Esophagus muscularis mucosa (tissue), 4 donors: ENCODE results near the gene ARHGAP24. TPM values are rescaled to one million over a fixed set of nuclear protein-coding genes. Genes with fewer than 3 reads are reported as not detected.

Experiments used
- DNase-seq: peaks from one replicate; pipeline ENCODE4 v3.0.0-alpha.2; 2017; ENCODE audit errors: extremely low spot score
- H3K27ac ChIP-seq, 4 donors: fragments of 200-600 bp; sonication (generic); replicated peaks in 1 of 4; 1 replicate in 3 of 4; 2 replicates in 1 of 4; pipeline ENCODE4 v1.5.1; 2016 to 2019; ENCODE audit warnings: mild to moderate bottlenecking in 1 of 4
- H3K27me3 ChIP-seq, 4 donors: fragments of 200-600 bp; sonication (generic); one replicate each; pipeline versions ENCODE4 v1.5.1 to v1.6.0; 2016 to 2019
- H3K36me3 ChIP-seq, 4 donors: fragments of 200-600 bp; sonication (generic); one replicate each; pipeline ENCODE4 v1.5.1; 2016 to 2019
- H3K4me1 ChIP-seq, 4 donors: fragments of 200-600 bp; sonication (generic); one replicate each; pipeline ENCODE4 v1.5.1; 2016 to 2019
- H3K4me3 ChIP-seq, 4 donors: fragments of 200-600 bp; sonication (generic); 1 replicate in 2 of 4; 2 replicates in 2 of 4; pipeline ENCODE4 v1.5.1; 2016 to 2019; ENCODE audit warnings: mild to moderate bottlenecking in 4 of 4, moderate library complexity in 1 of 4
- H3K9me3 ChIP-seq, 4 donors: fragments of 200-600 bp; sonication (generic); 1 replicate in 3 of 4; 2 replicates in 1 of 4; pipeline ENCODE4 v1.5.1; 2016 to 2019
- EP300 ChIP-seq: sonication (generic); formaldehyde crosslinking; IDR thresholded peaks from one replicate; pipeline ENCODE4 v1.6.1; 2017; ENCODE audit warnings: antibody characterized with exemption
- POLR2A ChIP-seq: fragments of 450-650 bp; IDR thresholded peaks from one replicate; pipeline ENCODE4 v1.6.1; 2017; ENCODE audit warnings: antibody characterized with exemption, moderate library complexity, mild to moderate bottlenecking, low read depth
- POLR2AphosphoS5 ChIP-seq, 2 donors: sonication (generic); formaldehyde crosslinking; IDR thresholded peaks; one replicate each; pipeline ENCODE4 v1.6.1; 2017; ENCODE audit warnings: antibody characterized with exemption in 2 of 2
- WGBS: methylation state at CpG from one replicate; pipeline ENCODE4 v1.1.5; 2018; 5-methylcytosine and 5-hydroxymethylcytosine counted together
- intact Hi-C: fragments of 100-400 bp; cut with DNase I; formaldehyde crosslinking; loops from one replicate; pipeline ENCODE4 v1.15.1; 2023
- total RNA-seq, 4 donors: library from RNA; depleted of rRNA; stranded (reverse); fragments of >200 nt; gene quantifications; one replicate each; pipeline versions ENCODE4 v1.1.0 to v1.2.1, GENCODE V29; 2016
- TF ChIP-seq, protein P1 (sequence below), 3 experiments: fragments of 200-600 bp in 2 of 3; fragments of 450-650 bp in 1 of 3; sonication (generic) in 2 of 3; IDR thresholded peaks; one replicate each; pipeline ENCODE4 v1.5.1; 2017 to 2019; ENCODE audit warnings: antibody characterized with exemption in 3 of 3, mild to moderate bottlenecking in 2 of 3, moderate library complexity in 1 of 3

Gene ARHGAP24
- total RNA-seq, 4 donors from 2014 or later: 17.6 to 30.2 (median 23.6) TPM

- intact Hi-C loops: no loop called here
- Histone ChIP-seq H3K4me1 (no peaks in the 10 kb centered on the region), H3K27me3 (no peaks in the 10 kb centered on the region), H3K4me3 (no peak overlapping the region), H3K36me3 (peaks cover 13 to 24% (median 15%) of the 10 kb centered on the region in 4 donors), H3K9me3 (no peaks in the 10 kb centered on the region), H3K27ac (no peak overlapping the region)
- no peak for DNase-seq
- TF ChIP-seq POLR2A (no peak), POLR2AphosphoS5 (IDR thresholded peaks at IDR 0.05) (no peak), EP300 (no peak)
- TF ChIP-seq, protein P1, sequence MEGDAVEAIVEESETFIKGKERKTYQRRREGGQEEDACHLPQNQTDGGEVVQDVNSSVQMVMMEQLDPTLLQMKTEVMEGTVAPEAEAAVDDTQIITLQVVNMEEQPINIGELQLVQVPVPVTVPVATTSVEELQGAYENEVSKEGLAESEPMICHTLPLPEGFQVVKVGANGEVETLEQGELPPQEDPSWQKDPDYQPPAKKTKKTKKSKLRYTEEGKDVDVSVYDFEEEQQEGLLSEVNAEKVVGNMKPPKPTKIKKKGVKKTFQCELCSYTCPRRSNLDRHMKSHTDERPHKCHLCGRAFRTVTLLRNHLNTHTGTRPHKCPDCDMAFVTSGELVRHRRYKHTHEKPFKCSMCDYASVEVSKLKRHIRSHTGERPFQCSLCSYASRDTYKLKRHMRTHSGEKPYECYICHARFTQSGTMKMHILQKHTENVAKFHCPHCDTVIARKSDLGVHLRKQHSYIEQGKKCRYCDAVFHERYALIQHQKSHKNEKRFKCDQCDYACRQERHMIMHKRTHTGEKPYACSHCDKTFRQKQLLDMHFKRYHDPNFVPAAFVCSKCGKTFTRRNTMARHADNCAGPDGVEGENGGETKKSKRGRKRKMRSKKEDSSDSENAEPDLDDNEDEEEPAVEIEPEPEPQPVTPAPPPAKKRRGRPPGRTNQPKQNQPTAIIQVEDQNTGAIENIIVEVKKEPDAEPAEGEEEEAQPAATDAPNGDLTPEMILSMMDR (IDR thresholded peaks at IDR 0.05): no peak
Observed at GRCh38 chr4:85994576-85994975, 519.6 kb downstream of the ARHGAP24 start.

DNA sequence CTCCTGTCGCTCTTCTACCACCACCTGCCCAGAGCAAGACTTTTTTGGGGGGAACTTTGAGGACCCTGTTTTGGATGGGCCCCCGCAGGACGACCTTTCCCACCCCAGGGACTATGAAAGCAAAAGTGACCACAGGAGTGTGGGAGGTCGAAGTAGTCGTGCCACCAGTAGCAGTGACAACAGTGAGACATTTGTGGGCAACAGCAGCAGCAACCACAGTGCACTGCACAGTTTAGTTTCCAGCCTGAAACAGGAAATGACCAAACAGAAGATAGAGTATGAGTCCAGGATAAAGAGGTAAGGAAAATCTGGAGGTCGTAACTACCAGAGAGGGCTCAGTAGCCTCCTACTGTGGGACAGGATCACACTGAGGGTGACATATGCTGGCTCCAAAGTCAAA, 520.4 kb downstream of the ARHGAP24 start:
- intact Hi-C loops: no loop called here
- DNase-seq: no peak
- Histone ChIP-seq H3K4me3 (no peak overlapping the region), H3K27me3 (no peaks in the 10 kb centered on the region), H3K9me3 (no peaks in the 10 kb centered on the region), H3K36me3 (peaks cover 13 to 25% (median 15%) of the 10 kb centered on the region in 4 donors), H3K4me1 (no peaks in the 10 kb centered on the region), H3K27ac (no peak overlapping the region)
- TF ChIP-seq, protein P1 (IDR thresholded peaks at IDR 0.05): no peak
- TF ChIP-seq POLR2A: no peak
- no peak for TF ChIP-seq EP300
- no peak for TF ChIP-seq POLR2AphosphoS5 (IDR thresholded peaks at IDR 0.05)
- 85% methylated on average over 6 of the region's 6 CpGs for WGBS

GRCh38 chr4:86001591-86001990, 526.6 kb downstream of the ARHGAP24 start:
- no peaks in the 10 kb centered on the region for H3K9me3 ChIP-seq
- TF ChIP-seq, protein P1 (IDR thresholded peaks at IDR 0.05): no peak
- no peak for TF ChIP-seq POLR2A
- no peak for TF ChIP-seq POLR2AphosphoS5 (IDR thresholded peaks at IDR 0.05)
- no peak for TF ChIP-seq EP300
- H3K27me3 ChIP-seq: no peaks in the 10 kb centered on the region
- H3K36me3 ChIP-seq: peaks cover 0 to 3% (median 0%) of the 10 kb centered on the region in 4 donors
- intact Hi-C loops: no loop called here
- H3K4me3 ChIP-seq: no peak overlapping the region
- WGBS: 86% methylated on average over 2 of the region's 2 CpGs
- no peak for DNase-seq
- H3K27ac ChIP-seq: no peak overlapping the region
- no peaks in the 10 kb centered on the region for H3K4me1 ChIP-seq

DNA sequence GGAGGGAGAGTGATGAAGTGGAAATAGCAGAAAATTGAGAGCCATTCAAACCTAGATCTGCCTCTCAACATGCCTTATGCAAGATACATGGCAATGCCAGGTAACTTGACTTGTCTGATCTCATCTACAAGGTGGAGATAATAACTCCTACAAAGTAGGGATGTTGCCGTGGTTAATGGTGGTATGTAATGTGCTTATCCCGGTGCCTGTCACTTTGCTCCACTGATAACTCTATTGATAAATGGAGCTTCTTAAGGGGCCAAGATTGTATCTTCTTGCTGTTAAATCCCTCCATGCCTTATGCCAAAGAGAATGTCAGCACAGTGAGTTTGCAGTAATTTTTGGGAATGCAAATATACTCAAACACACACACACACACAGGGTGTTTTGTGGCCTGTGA, 529.1 kb downstream of the ARHGAP24 start:
- Histone ChIP-seq H3K4me3 (no peak overlapping the region), H3K9me3 (no peaks in the 10 kb centered on the region), H3K27me3 (no peaks in the 10 kb centered on the region), H3K27ac (no peak overlapping the region), H3K36me3 (peaks cover 0 to 3% (median 0%) of the 10 kb centered on the region in 4 donors), H3K4me1 (no peaks in the 10 kb centered on the region)
- no peak for TF ChIP-seq POLR2A
- no peak for TF ChIP-seq EP300
- no peak for TF ChIP-seq POLR2AphosphoS5 (IDR thresholded peaks at IDR 0.05)
- intact Hi-C loops: no loop called here
- DNase-seq: no peak
- WGBS: 88% methylated on average over 2 of the region's 2 CpGs

DNA sequence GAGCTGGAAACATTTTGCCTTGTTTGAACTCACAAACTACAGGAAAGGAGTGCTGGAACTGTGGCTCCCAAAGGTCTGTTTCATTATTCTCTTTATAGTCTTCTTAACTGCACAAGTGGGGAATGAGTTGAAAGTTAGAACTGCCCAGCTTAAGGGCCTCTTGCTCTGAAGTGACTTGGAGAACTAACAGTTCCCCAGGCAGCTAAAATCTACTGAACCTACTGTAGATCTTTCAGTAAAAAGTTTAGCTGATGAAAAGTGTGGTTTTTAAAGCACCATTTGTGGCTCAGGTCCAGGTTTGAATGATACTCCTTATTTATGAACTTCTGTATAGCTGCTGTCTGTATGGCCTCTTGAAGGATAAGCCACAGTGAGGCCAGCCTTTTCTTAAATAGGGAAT, 531.1 kb downstream of the ARHGAP24 start:
- TF ChIP-seq EP300 (no peak), POLR2AphosphoS5 (IDR thresholded peaks at IDR 0.05) (no peak), POLR2A (no peak)
- TF ChIP-seq, protein P1 (IDR thresholded peaks at IDR 0.05): no peak
- H3K4me1 ChIP-seq: peaks cover 0 to 3% (median 1%) of the 10 kb centered on the region in 4 donors
- no peak overlapping the region for H3K27ac ChIP-seq
- H3K9me3 ChIP-seq: no peaks in the 10 kb centered on the region
- H3K36me3 ChIP-seq: no peaks in the 10 kb centered on the region
- DNase-seq: no peak
- no peak overlapping the region for H3K4me3 ChIP-seq
- intact Hi-C loops: no loop called here
- H3K27me3 ChIP-seq: no peaks in the 10 kb centered on the region
